ENCODE data around the gene LRRK1. TPM values are rescaled to one million over a fixed set of nuclear protein-coding genes. Genes with fewer than 3 reads are reported as not detected.

The LRRK1 gene
- total and polyA plus RNA-seq, 2 donors (not counting 1 experiment from before 2014, with no cell fraction given), result 19.8 to 53.0 TPM

DNA sequence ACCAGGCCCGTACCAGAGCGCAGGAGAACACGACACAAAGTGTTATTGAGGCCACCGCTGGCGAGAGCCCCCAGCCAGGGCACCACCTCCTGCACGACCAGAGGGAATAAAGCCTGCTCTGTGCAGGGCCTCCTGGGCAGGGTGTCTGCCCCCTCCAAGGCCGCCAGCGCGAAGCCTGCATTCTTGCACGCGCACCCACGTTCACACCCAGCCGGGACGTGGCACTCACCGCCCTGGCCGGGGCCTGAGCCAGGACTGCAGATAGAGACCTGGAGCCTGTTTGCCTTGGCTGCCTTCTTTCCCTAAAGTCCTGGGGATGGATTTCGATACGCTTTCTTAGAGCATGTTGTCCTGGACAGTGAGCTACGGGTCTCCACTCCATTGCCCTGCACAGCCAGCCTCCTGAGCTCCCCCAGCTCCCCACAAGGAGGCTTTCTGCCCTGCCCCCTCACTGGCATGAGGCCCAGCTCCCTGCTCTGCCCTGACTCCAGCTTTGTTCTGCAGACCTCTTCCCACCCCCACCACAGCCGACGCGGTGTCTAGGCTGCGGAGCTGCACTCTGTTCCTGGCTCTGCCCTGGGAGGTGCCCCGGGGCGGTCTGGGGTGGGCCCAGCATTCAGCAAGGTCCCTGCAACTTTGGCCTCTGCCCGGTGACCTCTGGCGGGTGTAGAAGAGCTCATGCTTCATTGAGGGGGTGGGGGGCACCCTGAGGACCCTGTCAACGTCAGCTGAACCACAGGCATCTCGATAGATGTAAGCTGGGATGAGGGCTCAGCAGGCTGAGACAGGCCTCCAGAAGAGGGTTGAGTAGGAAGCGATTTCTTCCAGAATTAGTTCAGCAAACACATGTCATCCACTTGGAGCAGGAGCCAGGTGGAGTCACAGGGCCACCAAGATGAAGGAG is 145.0 kb downstream of the LRRK1 start:
- 98% methylated on average over 27 of the region's 30 CpGs for WGBS (ENCODE audit: insufficient coverage)
- H3K27ac ChIP-seq (ENCODE audit: low read length in 2 of 2), result no peak overlapping the region
- no peaks in the 10 kb centered on the region for H3K9me3 ChIP-seq (ENCODE audit: control extremely low read depth in 1 of 3, control insufficient read depth in 2 of 3, insufficient read depth in 1 of 3, low read length in 2 of 3)
- no peak overlapping the region for H3K4me3 ChIP-seq (ENCODE audit: control extremely low read depth in 1 of 5, extremely low read depth in 1 of 5, insufficient read depth in 1 of 5, low read depth in 2 of 5, low read length in 4 of 5)
- H2AFZ ChIP-seq (ENCODE audit: insufficient read depth, low read depth, low read length, poor library complexity, severe bottlenecking), result no peak overlapping the region
- H3K4me1 ChIP-seq (ENCODE audit: control insufficient read depth in 2 of 2, insufficient read depth in 2 of 2, low read length in 2 of 2), result peaks cover 0 to 25% of the 10 kb centered on the region in 2 donors
- H3K79me2 ChIP-seq (ENCODE audit: control insufficient read depth, insufficient read depth, low read length), result no peaks in the 10 kb centered on the region
- no peak overlapping the region for H3K27ac Mint-ChIP-seq
- peaks cover 18% of the 10 kb centered on the region for H3K4me1 Mint-ChIP-seq
- H3K9ac ChIP-seq (ENCODE audit: low read length), result no peak overlapping the region
- no peak overlapping the region for H3K4me2 ChIP-seq (replicated peaks; ENCODE audit: low read depth, low read length, poor library complexity, severe bottlenecking)
- peaks cover 0 to 47% of the 10 kb centered on the region in 2 experiments for H3K36me3 ChIP-seq (replicated peaks in 1 of 2; ENCODE audit: control extremely low read depth in 1 of 2, control insufficient read depth in 1 of 2, extremely low read depth in 1 of 2, insufficient read depth in 2 of 2, low read length in 1 of 2)
- no peak for TF ChIP-seq EZH2 (IDR thresholded peaks at IDR 0.05; ENCODE audit: borderline replicate concordance, insufficient read depth, low read depth, low read length, poor library complexity, severe bottlenecking)
- TF ChIP-seq, protein P1, sequence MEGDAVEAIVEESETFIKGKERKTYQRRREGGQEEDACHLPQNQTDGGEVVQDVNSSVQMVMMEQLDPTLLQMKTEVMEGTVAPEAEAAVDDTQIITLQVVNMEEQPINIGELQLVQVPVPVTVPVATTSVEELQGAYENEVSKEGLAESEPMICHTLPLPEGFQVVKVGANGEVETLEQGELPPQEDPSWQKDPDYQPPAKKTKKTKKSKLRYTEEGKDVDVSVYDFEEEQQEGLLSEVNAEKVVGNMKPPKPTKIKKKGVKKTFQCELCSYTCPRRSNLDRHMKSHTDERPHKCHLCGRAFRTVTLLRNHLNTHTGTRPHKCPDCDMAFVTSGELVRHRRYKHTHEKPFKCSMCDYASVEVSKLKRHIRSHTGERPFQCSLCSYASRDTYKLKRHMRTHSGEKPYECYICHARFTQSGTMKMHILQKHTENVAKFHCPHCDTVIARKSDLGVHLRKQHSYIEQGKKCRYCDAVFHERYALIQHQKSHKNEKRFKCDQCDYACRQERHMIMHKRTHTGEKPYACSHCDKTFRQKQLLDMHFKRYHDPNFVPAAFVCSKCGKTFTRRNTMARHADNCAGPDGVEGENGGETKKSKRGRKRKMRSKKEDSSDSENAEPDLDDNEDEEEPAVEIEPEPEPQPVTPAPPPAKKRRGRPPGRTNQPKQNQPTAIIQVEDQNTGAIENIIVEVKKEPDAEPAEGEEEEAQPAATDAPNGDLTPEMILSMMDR (IDR thresholded peaks at IDR 0.05), result no peak
- CTCF ChIA-PET, result no interaction called here
- ATAC-seq (ENCODE audit: low read depth) (no peak), DNase-seq (no peak)
- intact Hi-C loops (cut with micrococcal nuclease), result no loop called here
- H3K27me3 Mint-ChIP-seq, result no peaks in the 10 kb centered on the region
- H3K9me3 Mint-ChIP-seq (ENCODE audit: insufficient read depth), result no peaks in the 10 kb centered on the region
- no peaks in the 10 kb centered on the region for H4K20me1 ChIP-seq (ENCODE audit: control insufficient read depth, insufficient read depth, low read length, poor library complexity, severe bottlenecking)
- POLR2A ChIA-PET, result no interaction called here
- H3K4me3 Mint-ChIP-seq, result no peak overlapping the region
- no peaks in the 10 kb centered on the region for H3K27me3 ChIP-seq (replicated peaks in 1 of 4; ENCODE audit: control extremely low read depth in 1 of 4, control insufficient read depth in 3 of 4, insufficient read depth in 4 of 4, low read length in 3 of 4)
